H9 (cell line): ENCODE data around the gene PRKRA. TPM values are rescaled to one million over a fixed set of nuclear protein-coding genes. Genes with fewer than 3 reads are reported as not detected.

Experiments used
- DNase-seq: peaks from one replicate; pipeline ENCODE4 v3.0.0-alpha.2; 2017
- H2AFZ ChIP-seq: one replicate; pipeline ENCODE4 v1.6.1; 2013; ENCODE audit warnings: mild to moderate bottlenecking, low read length, control low read depth, moderate library complexity
- H2AK5ac ChIP-seq: 2 replicates; pipeline ENCODE4 v1.6.1; 2013; ENCODE audit warnings: low read length, control low read depth, mixed read lengths; ENCODE audit not compliant: insufficient read length
- H2BK120ac ChIP-seq: one replicate; pipeline ENCODE4 v1.6.1; 2013; ENCODE audit warnings: low read depth, mild to moderate bottlenecking, low read length, control low read depth, inconsistent platforms; ENCODE audit not compliant: poor library complexity, severe bottlenecking
- H2BK12ac ChIP-seq: 2 replicates; pipeline ENCODE4 v1.6.1; 2013; ENCODE audit warnings: low read length, control low read depth, mixed read lengths, low read depth; ENCODE audit not compliant: insufficient read length
- H2BK15ac ChIP-seq: 2 replicates; pipeline ENCODE4 v1.6.1; 2013; ENCODE audit warnings: low read depth, low read length, control low read depth
- H2BK20ac ChIP-seq: one replicate; pipeline ENCODE4 v1.6.1; 2013; ENCODE audit warnings: low read depth, mild to moderate bottlenecking, low read length, control low read depth, inconsistent platforms; ENCODE audit not compliant: poor library complexity, severe bottlenecking
- H2BK5ac ChIP-seq: 2 replicates; pipeline ENCODE4 v1.6.1; 2013; ENCODE audit warnings: low read length, control low read depth, mixed read lengths; ENCODE audit not compliant: insufficient read length
- H3K14ac ChIP-seq: 2 replicates; pipeline ENCODE4 v1.6.1; 2013; ENCODE audit warnings: low read length, control low read depth; ENCODE audit not compliant: insufficient read depth
- H3K18ac ChIP-seq: 2 replicates; pipeline ENCODE4 v1.6.1; 2013; ENCODE audit warnings: low read depth, mild to moderate bottlenecking, mixed read lengths, low read length, control low read depth; ENCODE audit not compliant: insufficient read length
- H3K23ac ChIP-seq: 2 replicates; pipeline ENCODE4 v1.6.1; 2013; ENCODE audit warnings: low read length, control low read depth, mixed read lengths, low read depth; ENCODE audit not compliant: insufficient read length
- H3K23me2 ChIP-seq: 2 replicates; pipeline ENCODE4 v1.6.1; 2013; ENCODE audit warnings: low read depth, mild to moderate bottlenecking, mixed read lengths, low read length, control low read depth; ENCODE audit not compliant: insufficient read length, poor library complexity, severe bottlenecking
- H3K27ac ChIP-seq: 2 replicates; pipeline ENCODE4 v1.5.1; 2013; ENCODE audit warnings: low read length, control low read depth, mixed read lengths, low read depth; ENCODE audit not compliant: insufficient read length
- H3K27me3 ChIP-seq: 2 replicates; pipeline ENCODE4 v1.6.1; 2013; ENCODE audit warnings: low read length, control low read depth, inconsistent platforms; ENCODE audit not compliant: insufficient read depth
- H3K4ac ChIP-seq: 2 replicates; pipeline ENCODE4 v1.6.1; 2013; ENCODE audit warnings: low read depth, mild to moderate bottlenecking, control low read depth, inconsistent platforms, low read length, moderate library complexity
- H3K4me1 ChIP-seq: 2 replicates; pipeline ENCODE4 v1.6.1; 2013; ENCODE audit warnings: low read length, control low read depth, inconsistent platforms; ENCODE audit not compliant: insufficient read depth
- H3K4me2 ChIP-seq: 2 replicates; pipeline ENCODE4 v1.6.1; 2013; ENCODE audit warnings: low read length, control low read depth, mixed read lengths; ENCODE audit not compliant: insufficient read length, insufficient read depth
- H3K56ac ChIP-seq: 2 replicates; pipeline ENCODE4 v1.6.1; 2013; ENCODE audit warnings: low read depth, mild to moderate bottlenecking, mixed read lengths, low read length, control low read depth; ENCODE audit not compliant: insufficient read length
- H3K79me1 ChIP-seq: 2 replicates; pipeline ENCODE4 v1.6.1; 2013; ENCODE audit warnings: low read depth, mild to moderate bottlenecking, moderate library complexity, low read length, control low read depth, inconsistent platforms; ENCODE audit not compliant: insufficient read depth, poor library complexity, severe bottlenecking
- H3K79me2 ChIP-seq: 2 replicates; pipeline ENCODE4 v1.6.1; 2013; ENCODE audit warnings: low read length, control low read depth, inconsistent platforms; ENCODE audit not compliant: insufficient read depth
- H3K9ac ChIP-seq: 2 replicates; pipeline ENCODE4 v1.6.1; 2013; ENCODE audit warnings: low read length, control low read depth, mixed read lengths; ENCODE audit not compliant: insufficient read length; ENCODE audit errors: extremely low read depth
- H3K9me3 ChIP-seq: one replicate; pipeline ENCODE4 v1.6.1; 2013; ENCODE audit warnings: low read depth, low read length, inconsistent platforms; ENCODE audit not compliant: control insufficient read depth
- H3T11ph ChIP-seq: one replicate; pipeline ENCODE4 v1.6.1; 2013; ENCODE audit warnings: mild to moderate bottlenecking, low read length, control low read depth, inconsistent platforms
- H4K20me1 ChIP-seq: one replicate; pipeline ENCODE4 v1.6.1; 2013; ENCODE audit not compliant: control insufficient read depth, insufficient read length, insufficient read depth
- H4K5ac ChIP-seq: 2 replicates; pipeline ENCODE4 v1.6.1; 2013; ENCODE audit warnings: low read depth, mild to moderate bottlenecking, mixed read lengths, low read length, control low read depth; ENCODE audit not compliant: insufficient read length
- H4K8ac ChIP-seq: replicated peaks from 2 replicates; pipeline ENCODE4 v1.6.1; 2013; ENCODE audit warnings: low read length, control low read depth, mixed read lengths, low read depth; ENCODE audit not compliant: insufficient read length
- H4K91ac ChIP-seq: 2 replicates; pipeline ENCODE4 v1.6.1; 2013; ENCODE audit warnings: low read depth, mild to moderate bottlenecking, moderate library complexity, mixed read lengths, low read length, control low read depth; ENCODE audit not compliant: insufficient read length
- H3K27ac Mint-ChIP-seq, 3 experiments: 2 replicates in 2 of 3; 3 replicates in 1 of 3; pipeline ENCODE4 v1.8.0; 2020 to 2021; ENCODE audit warnings: mixed read lengths in 3 of 3, mild to moderate bottlenecking in 1 of 3, moderate library complexity in 1 of 3
- H3K27me3 Mint-ChIP-seq: 2 replicates; pipeline ENCODE4 v1.8.0; 2021; ENCODE audit warnings: low read depth, mild to moderate bottlenecking, moderate library complexity, mixed read lengths
- H3K36me3 Mint-ChIP-seq, 3 experiments: 2 replicates in 2 of 3; 3 replicates in 1 of 3; pipeline ENCODE4 v1.8.0; 2020 to 2021; ENCODE audit warnings: low read depth in 3 of 3, mixed read lengths in 3 of 3; ENCODE audit not compliant: insufficient read depth in 1 of 3
- H3K4me1 Mint-ChIP-seq, 2 experiments: 2 replicates each; pipeline ENCODE4 v1.8.0; 2020; ENCODE audit warnings: mixed read lengths in 2 of 2
- H3K4me3 Mint-ChIP-seq, 2 experiments: 2 replicates in 1 of 2; 3 replicates in 1 of 2; pipeline ENCODE4 v1.8.0; 2020 to 2021; ENCODE audit warnings: mild to moderate bottlenecking in 2 of 2, mixed read lengths in 2 of 2, moderate library complexity in 1 of 2
- H3K9me3 Mint-ChIP-seq, 2 experiments: 2 replicates in 1 of 2; 3 replicates in 1 of 2; pipeline ENCODE4 v1.8.0; 2020; ENCODE audit warnings: mild to moderate bottlenecking in 2 of 2, mixed read lengths in 2 of 2, moderate library complexity in 1 of 2
- WGBS: extraction: QIAGEN DNeasy Blood & Tissue Kit; methylation state at CpG from one replicate; pipeline ENCODE4 v1.1.7; 2013; ENCODE audit warnings: missing lambda C conversion rate, low lambda C conversion rate, mixed read lengths; ENCODE audit not compliant: insufficient read length; ENCODE audit errors: extremely low coverage; 5-methylcytosine and 5-hydroxymethylcytosine counted together
- total RNA-seq: library from RNA; stranded (reverse); gene quantifications from 2 replicates; pipeline ENCODE4 v1.2.1, GENCODE V29; 2021
- TF ChIP-seq, protein P1 (sequence below): fragments of 200-600 bp; sonication (generic); conservative IDR thresholded peaks from 3 replicates; pipeline ENCODE4 v1.8.0; 2021; ENCODE audit warnings: antibody characterized with exemption, mild to moderate bottlenecking

The PRKRA gene
- total RNA-seq, 1 experiment from 2014 or later: 61.5 TPM

DNA sequence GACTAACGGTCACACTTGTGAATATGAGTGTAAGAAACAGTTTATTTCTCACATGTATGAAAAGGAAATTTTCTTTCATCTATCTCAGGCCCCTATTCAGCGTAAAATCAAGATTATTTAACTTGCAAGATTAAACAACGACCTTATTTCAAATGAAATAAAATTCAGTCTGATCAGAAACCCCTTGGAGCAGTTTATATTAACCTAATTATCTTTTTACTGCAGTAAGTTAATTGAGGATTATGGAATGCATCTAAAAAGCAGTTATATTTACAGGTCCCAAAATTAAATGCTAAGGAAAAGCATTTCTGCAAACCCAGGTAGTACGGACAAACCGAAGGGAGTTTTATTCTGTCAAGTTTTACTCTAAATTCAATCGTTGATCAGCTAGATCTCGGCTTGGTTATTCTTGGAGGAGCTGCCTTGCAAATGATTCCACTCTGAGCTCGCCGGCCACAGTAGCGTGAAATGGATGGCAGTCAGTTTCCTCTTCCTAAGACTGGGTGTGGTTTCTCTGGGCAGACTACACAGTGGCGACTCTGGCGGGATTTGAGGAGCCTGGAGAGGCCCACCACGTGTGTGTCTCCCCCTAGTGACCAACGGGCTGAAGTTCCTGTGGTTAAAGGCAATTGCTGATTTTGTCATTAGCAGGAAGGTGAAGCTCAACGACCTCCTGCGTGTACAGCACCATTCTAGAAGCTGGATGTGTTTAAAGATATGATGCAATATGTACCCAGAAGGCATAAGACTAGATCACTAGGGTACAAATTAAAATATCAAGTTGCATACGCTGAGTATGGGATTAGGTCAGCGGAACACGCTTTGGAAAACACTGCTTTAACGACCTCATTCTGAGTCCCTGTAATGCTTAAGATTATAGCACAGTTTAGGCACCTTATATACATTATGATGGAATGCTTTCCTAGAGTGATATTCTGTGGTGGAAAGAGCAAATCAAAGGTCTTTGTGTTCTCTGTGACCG, 36.4 kb downstream of the PRKRA start:
- Histone ChIP-seq H2AK5ac (no peak overlapping the region), H2BK20ac (no peak overlapping the region), H2AFZ (peak overlapping the region; percentile 79), H2BK120ac (no peak overlapping the region), H2BK15ac (no peak overlapping the region), H3K4me1 (no peaks in the 10 kb centered on the region), H3T11ph (no peak overlapping the region), H3K27me3 (no peaks in the 10 kb centered on the region), H3K9me3 (no peaks in the 10 kb centered on the region), H3K14ac (no peak overlapping the region; the same call in 1 of the 2 replicates), H3K23me2 (peaks cover 3% of the 10 kb centered on the region), H3K18ac (no peak overlapping the region), H3K79me1 (no peaks in the 10 kb centered on the region), H3K27ac (peak overlapping the region; percentile 47), H3K79me2 (no peaks in the 10 kb centered on the region), H2BK12ac (no peak overlapping the region), H4K5ac (no peak overlapping the region), H4K91ac (no peak overlapping the region), H2BK5ac (no peak overlapping the region), H3K56ac (no peak overlapping the region), H4K20me1 (no peaks in the 10 kb centered on the region), H3K4me2 (peak overlapping the region; percentile 80), H3K23ac (no peak overlapping the region), H3K4ac (no peak overlapping the region), H3K9ac (peak overlapping the region; percentile 77), H4K8ac (no peak overlapping the region)
- Mint-ChIP-seq H3K27me3 (no peaks in the 10 kb centered on the region), H3K9me3 (no peaks in the 10 kb centered on the region), H3K4me3 (peak overlapping the region; percentile 87 to 89), H3K27ac (peak overlapping the region in 2 of 3 experiments; percentile 31 to 97; a peak in 3 of 7 replicates), H3K36me3 (no peaks in the 10 kb centered on the region), H3K4me1 (peaks cover 10 to 16% of the 10 kb centered on the region in 2 experiments)
- DNase-seq: peak; percentile 91
- WGBS: no CpG with 5 or more reads among the region's 21 CpGs
- TF ChIP-seq, protein P1, sequence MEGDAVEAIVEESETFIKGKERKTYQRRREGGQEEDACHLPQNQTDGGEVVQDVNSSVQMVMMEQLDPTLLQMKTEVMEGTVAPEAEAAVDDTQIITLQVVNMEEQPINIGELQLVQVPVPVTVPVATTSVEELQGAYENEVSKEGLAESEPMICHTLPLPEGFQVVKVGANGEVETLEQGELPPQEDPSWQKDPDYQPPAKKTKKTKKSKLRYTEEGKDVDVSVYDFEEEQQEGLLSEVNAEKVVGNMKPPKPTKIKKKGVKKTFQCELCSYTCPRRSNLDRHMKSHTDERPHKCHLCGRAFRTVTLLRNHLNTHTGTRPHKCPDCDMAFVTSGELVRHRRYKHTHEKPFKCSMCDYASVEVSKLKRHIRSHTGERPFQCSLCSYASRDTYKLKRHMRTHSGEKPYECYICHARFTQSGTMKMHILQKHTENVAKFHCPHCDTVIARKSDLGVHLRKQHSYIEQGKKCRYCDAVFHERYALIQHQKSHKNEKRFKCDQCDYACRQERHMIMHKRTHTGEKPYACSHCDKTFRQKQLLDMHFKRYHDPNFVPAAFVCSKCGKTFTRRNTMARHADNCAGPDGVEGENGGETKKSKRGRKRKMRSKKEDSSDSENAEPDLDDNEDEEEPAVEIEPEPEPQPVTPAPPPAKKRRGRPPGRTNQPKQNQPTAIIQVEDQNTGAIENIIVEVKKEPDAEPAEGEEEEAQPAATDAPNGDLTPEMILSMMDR: peak; percentile 93
